Raji (cell line): ENCODE data around the gene MRPL2.
A peak's percentile ranks its signal among the peaks of the same experiment; 100 is the strongest.

ENCODE experiments used
- POLR2A ChIP-seq: IDR thresholded peaks from 2 replicates; pipeline ENCODE4 v1.6.1; 2011; ENCODE audit warnings: low read depth, low read length, control low read depth; ENCODE audit not compliant: insufficient read depth

Gene MRPL2

GRCh38 chr6:43040542-43041257 is 18.5 kb downstream of the MRPL2 start:
- no peak for TF ChIP-seq POLR2A

- no peak for TF ChIP-seq POLR2A
These were observed 20.5 kb downstream of the MRPL2 start for GRCh38 chr6:43038727-43039126.

GRCh38 chr6:43037706-43038105 is 21.5 kb downstream of the MRPL2 start:
- TF ChIP-seq POLR2A = no peak

GRCh38 chr6:43037197-43037596 is 22.0 kb downstream of the MRPL2 start:
- no peak for TF ChIP-seq POLR2A

GRCh38 chr6:43036712-43037111 is 22.5 kb downstream of the MRPL2 start:
- no peak for TF ChIP-seq POLR2A

GRCh38 chr6:43035495-43036194 is 23.6 kb downstream of the MRPL2 start:
- TF ChIP-seq POLR2A = no peak

GRCh38 chr6:43034190-43034525 is 25.1 kb downstream of the MRPL2 start:
- no peak for TF ChIP-seq POLR2A

- no peak for TF ChIP-seq POLR2A
These were observed 25.6 kb downstream of the MRPL2 start for GRCh38 chr6:43033496-43034189.

- TF ChIP-seq POLR2A = no peak
These were observed 26.9 kb downstream of the MRPL2 start for GRCh38 chr6:43032326-43032725.

- no peak for TF ChIP-seq POLR2A
These were observed 30.1 kb downstream of the MRPL2 start for GRCh38 chr6:43029120-43029519.

- no peak for TF ChIP-seq POLR2A
These were observed 32.9 kb downstream of the MRPL2 start for GRCh38 chr6:43026365-43026764.

- TF ChIP-seq POLR2A = no peak
These were observed 34.8 kb downstream of the MRPL2 start for GRCh38 chr6:43024436-43024835.

- peak; percentile 73 for TF ChIP-seq POLR2A
These were observed 37.8 kb downstream of the MRPL2 start, which contains the start of gene RRP36 for GRCh38 chr6:43021270-43022047. Gene RRP36, plus strand, starts transcription at chr6:43021623. Its CDS starts 32 bp downstream, at chr6:43021655.

- TF ChIP-seq POLR2A = no peak
These were observed 38.4 kb downstream of the MRPL2 start for GRCh38 chr6:43020847-43021246.

GRCh38 chr6:43020052-43020705 is 39.1 kb downstream of the MRPL2 start:
- TF ChIP-seq POLR2A = no peak
